22Rv1 (cell line): ENCODE results near the gene SNX24.

Experiments used
- H3K27ac ChIP-seq: fragments of 450-650 bp; 2 replicates; pipeline ENCODE4 v1.5.1; 2017
- ZFX ChIP-seq: fragments of 450-650 bp; IDR thresholded peaks from 2 replicates; pipeline ENCODE4 v1.6.1; 2017; ENCODE audit warnings: antibody characterized with exemption, borderline replicate concordance
- TF ChIP-seq, protein P1 (sequence below): fragments of 450-650 bp; IDR thresholded peaks from 2 replicates; pipeline ENCODE4 v1.5.1; 2017; ENCODE audit warnings: mild to moderate bottlenecking

SNX24 gene

DNA sequence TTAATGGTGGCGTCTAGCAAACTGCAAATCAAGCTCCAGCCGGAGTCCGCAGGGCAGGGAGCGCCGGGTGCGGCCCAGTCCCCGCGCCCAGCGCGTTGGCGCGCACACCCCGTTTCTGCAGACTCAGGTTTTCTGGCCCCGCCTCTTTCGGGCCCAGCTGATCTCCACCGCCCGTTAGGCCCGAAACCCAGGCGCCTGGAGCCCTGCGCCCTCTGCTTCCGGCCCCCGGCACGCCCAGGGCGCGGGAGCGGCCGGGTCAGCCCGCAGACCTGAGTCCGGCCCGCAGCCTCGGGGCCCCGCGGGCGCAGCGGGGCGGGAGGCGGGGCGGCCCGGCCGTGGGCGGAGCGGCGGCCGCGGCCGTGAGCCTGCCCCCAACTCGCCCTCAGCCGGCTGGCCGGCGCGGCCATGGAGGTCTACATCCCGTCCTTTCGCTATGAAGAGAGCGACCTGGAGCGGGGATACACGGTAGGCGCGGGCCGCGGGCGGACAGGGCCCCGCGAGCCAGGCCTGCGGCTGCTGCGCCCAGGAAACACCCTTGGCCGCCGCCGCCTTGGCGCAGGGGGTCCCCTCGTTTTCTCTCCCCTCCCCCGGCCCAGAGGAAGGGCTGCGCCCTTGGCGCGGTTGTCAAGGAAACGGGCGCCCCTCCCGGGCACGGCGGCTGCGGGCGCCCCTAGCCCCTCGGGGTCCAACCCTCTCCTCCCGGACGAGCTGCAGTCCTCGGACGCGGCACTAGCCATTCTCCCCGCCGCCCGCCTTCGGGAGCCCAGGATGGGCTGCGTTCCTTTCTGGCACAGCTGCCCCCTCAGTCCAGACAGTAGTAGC lies at the start of gene SNX24:
Gene SNX24, plus strand, starts transcription at position 385 of the 822 bp plus-strand sequence. Its CDS starts 21 bp downstream, at position 406.
- no peak for TF ChIP-seq ZFX
- TF ChIP-seq, protein P1, sequence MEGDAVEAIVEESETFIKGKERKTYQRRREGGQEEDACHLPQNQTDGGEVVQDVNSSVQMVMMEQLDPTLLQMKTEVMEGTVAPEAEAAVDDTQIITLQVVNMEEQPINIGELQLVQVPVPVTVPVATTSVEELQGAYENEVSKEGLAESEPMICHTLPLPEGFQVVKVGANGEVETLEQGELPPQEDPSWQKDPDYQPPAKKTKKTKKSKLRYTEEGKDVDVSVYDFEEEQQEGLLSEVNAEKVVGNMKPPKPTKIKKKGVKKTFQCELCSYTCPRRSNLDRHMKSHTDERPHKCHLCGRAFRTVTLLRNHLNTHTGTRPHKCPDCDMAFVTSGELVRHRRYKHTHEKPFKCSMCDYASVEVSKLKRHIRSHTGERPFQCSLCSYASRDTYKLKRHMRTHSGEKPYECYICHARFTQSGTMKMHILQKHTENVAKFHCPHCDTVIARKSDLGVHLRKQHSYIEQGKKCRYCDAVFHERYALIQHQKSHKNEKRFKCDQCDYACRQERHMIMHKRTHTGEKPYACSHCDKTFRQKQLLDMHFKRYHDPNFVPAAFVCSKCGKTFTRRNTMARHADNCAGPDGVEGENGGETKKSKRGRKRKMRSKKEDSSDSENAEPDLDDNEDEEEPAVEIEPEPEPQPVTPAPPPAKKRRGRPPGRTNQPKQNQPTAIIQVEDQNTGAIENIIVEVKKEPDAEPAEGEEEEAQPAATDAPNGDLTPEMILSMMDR, result no peak
- peak within 1 kb of the TSS; percentile 44 for H3K27ac ChIP-seq

- no peak overlapping the region for H3K27ac ChIP-seq
- TF ChIP-seq, protein P1, result no peak
- TF ChIP-seq ZFX, result no peak
Observed at GRCh38 chr5:122805481-122805880, 39.9 kb upstream of the SNX24 start.

DNA sequence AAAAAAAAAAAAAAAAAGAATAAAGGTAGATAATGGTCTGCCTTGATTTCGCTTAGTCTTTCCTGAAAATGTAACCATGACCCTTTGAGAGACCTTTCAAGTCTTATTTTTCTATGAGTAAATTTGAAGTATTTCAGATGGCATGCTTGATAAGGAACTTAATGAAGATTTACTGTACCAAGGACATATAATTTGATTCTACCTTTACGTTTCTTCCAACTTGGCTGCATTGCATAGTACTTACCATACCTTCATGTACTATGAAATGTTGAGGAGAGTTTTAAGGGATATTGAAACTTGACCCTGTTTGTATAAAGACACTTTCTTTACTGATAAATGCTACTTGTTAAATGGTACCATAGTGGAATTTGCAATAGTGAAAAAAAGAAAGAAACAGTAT lies 35.0 kb upstream of the SNX24 start:
- no peak overlapping the region for H3K27ac ChIP-seq

DNA sequence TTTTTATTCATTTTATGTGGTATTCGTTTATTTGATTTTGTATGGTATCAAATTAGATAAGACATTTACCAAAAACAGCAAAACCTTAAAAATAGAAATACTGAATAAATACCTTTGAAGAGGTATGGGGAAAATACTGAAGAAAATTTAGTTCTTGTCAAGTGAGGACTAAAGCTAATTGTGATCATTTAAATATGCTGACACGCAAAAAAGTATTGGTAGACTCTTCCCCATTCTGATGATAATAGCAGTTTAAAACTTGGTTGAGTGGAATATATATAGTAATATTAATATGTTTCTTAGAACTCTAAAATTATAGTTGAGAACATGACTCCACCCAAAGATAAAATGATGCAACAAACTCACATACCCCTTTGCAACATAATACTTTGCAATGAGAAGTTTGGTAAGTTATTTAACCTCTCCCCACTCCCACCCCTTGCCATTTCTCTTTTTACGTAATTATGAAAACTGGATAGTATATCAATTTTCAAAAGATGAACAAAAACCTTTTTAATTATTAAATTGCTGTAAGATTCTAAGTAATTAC lies 30.1 kb upstream of the SNX24 start:
- no peak overlapping the region for H3K27ac ChIP-seq
- TF ChIP-seq ZFX, result no peak
- TF ChIP-seq, protein P1, result no peak

More for the DNA sequence above, 35.0 kb upstream of the SNX24 start:
- no peak for TF ChIP-seq ZFX
- TF ChIP-seq, protein P1, result no peak

- no peak overlapping the region for H3K27ac ChIP-seq
- TF ChIP-seq, protein P1, result no peak
- TF ChIP-seq ZFX, result no peak
Observed at GRCh38 chr5:122816756-122817155, 28.7 kb upstream of the SNX24 start.

DNA sequence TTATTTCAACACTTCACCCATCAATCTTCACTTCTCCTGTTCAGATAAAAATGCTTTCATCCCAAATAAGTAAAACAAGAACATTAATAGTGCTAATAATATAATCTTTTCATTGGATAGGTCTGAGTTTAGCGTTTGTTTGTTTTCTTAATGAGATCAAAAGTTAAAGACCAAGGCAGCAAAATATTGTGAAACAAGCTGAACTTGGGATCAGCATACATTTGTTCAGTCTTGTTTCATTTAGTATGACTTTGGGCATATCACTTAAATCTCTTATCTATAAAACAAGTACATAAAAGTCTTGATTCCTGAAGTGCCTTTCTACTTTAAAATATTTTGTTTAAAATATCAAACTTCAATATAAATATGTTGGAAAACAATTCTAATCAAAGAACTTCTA lies 13.4 kb upstream of the SNX24 start:
- H3K27ac ChIP-seq, result no peak overlapping the region
- TF ChIP-seq, protein P1, result no peak
- no peak for TF ChIP-seq ZFX

DNA sequence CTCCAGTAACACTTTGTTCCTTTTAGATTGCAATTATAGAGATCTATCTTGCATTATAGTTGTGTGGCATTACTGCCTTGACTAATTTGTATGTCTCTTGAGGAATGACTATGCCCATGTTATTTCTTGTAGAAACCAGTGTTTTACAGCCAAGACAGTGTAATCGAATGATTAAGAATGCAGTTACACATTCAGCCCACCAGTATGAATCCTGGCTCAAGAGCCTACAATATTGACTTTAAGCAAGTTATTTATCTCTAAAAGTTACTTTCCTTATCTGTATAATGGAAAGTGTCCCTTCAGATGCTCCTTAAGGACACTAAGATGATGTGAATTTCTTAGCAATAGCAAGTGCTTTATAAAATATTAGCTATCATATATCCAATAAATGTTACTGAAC lies 9.7 kb upstream of the SNX24 start:
- no peak overlapping the region for H3K27ac ChIP-seq
- no peak for TF ChIP-seq ZFX
- TF ChIP-seq, protein P1, result no peak
